WI38 (cell line): Measurements from ENCODE around the gene RPH3AL.

Experiments used
- H3K4me3 ChIP-seq: 2 replicates; pipeline ENCODE4 v1.5.1; 2011; ENCODE audit warnings: low read depth, mild to moderate bottlenecking, control low read depth, low read length
- CTCF ChIP-seq: IDR thresholded peaks from 2 replicates; pipeline ENCODE4 v1.5.1; 2012; ENCODE audit warnings: low read depth, mild to moderate bottlenecking, control low read depth, low read length

RPH3AL gene

GRCh38 chr17:352421-353212 is at the start of gene RPH3AL:
TSS of gene RPH3AL (minus strand) at chr17:352807. CDS start at chr17:327543, 25,264 bp downstream.
- H3K4me3 ChIP-seq = no peak within 1 kb of the TSS
- no peak for TF ChIP-seq CTCF

- no peak for TF ChIP-seq CTCF
- H3K4me3 ChIP-seq = no peak overlapping the region
Observed at GRCh38 chr17:400257-400656, 47.6 kb upstream of the RPH3AL start.

GRCh38 chr17:396788-397187 is 44.2 kb upstream of the RPH3AL start:
- no peak for TF ChIP-seq CTCF
- no peak overlapping the region for H3K4me3 ChIP-seq

GRCh38 chr17:395974-396373 is 43.4 kb upstream of the RPH3AL start:
- H3K4me3 ChIP-seq = no peak overlapping the region
- no peak for TF ChIP-seq CTCF

GRCh38 chr17:395179-395578 is 42.6 kb upstream of the RPH3AL start:
- no peak for TF ChIP-seq CTCF
- no peak overlapping the region for H3K4me3 ChIP-seq

GRCh38 chr17:394718-395095 is 42.1 kb upstream of the RPH3AL start:
- no peak for TF ChIP-seq CTCF

GRCh38 chr17:393806-394717 is 41.5 kb upstream of the RPH3AL start:
- H3K4me3 ChIP-seq = no peak overlapping the region
- TF ChIP-seq CTCF = no peak

More at GRCh38 chr17:394718-395095, 42.1 kb upstream of the RPH3AL start:
- no peak overlapping the region for H3K4me3 ChIP-seq
